GM12873 (cell line): ENCODE data around the gene SCART1.

Source experiments
- TF ChIP-seq, protein P1 (sequence below): IDR thresholded peaks from 2 replicates; pipeline ENCODE4 v1.5.1; 2012; ENCODE audit warnings: low read depth, mild to moderate bottlenecking, moderate library complexity, low read length, control low read depth; ENCODE audit not compliant: insufficient read depth; ENCODE audit errors: missing control alignments

SCART1 gene

GRCh38 chr10:133509700-133510099, 56.0 kb downstream of the SCART1 start:
- TF ChIP-seq, protein P1, sequence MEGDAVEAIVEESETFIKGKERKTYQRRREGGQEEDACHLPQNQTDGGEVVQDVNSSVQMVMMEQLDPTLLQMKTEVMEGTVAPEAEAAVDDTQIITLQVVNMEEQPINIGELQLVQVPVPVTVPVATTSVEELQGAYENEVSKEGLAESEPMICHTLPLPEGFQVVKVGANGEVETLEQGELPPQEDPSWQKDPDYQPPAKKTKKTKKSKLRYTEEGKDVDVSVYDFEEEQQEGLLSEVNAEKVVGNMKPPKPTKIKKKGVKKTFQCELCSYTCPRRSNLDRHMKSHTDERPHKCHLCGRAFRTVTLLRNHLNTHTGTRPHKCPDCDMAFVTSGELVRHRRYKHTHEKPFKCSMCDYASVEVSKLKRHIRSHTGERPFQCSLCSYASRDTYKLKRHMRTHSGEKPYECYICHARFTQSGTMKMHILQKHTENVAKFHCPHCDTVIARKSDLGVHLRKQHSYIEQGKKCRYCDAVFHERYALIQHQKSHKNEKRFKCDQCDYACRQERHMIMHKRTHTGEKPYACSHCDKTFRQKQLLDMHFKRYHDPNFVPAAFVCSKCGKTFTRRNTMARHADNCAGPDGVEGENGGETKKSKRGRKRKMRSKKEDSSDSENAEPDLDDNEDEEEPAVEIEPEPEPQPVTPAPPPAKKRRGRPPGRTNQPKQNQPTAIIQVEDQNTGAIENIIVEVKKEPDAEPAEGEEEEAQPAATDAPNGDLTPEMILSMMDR, result no peak

DNA sequence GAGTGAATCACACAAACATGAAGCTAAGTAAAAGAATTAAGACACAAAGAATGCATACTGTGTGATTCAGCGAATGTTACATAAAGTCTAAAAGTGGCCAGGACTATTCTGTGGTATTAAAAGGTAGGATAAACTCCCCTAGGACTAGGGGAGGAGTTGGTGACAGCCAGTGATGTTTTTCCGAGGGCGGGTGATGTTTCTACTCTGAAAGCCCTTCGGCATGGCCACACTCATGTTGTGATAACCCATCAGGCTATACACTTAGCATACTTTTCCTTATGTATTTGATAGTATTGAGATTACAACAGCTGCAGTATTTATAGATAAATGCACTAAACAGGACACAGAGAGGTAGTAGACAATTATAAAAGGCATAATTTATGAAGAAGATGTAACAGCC, 57.7 kb downstream of the SCART1 start:
- TF ChIP-seq, protein P1, result no peak

DNA sequence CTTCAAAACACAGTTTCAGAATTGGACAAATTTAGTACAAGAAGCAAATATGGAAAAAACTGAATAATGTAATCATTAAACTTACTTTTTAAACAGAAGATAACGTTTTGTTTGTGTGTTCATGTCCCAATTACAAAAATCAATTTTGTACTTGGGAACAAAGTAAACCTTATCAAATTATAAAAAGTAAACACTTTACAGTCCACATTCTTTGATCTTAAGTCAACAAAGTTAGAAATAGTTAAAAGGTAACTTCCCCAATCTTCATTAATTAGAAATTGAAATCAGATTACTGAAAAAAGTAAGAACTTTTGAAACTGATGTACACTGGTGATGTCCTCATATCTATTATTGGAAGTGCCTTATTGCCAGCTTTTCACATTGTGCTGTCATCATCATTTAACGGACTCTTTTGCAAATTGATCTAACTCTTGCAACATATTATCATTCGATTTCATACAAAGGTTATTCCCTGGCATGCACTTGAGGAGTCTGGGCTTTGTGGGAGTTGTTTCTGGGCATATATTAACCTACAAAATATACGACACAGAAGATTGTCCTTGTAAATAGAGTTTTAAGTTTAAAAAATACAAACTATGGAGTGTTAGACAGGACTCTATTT, 58.3 kb downstream of the SCART1 start:
- TF ChIP-seq, protein P1, result no peak

GRCh38 chr10:133515471-133515870, 61.7 kb downstream of the SCART1 start:
- TF ChIP-seq, protein P1, result no peak

DNA sequence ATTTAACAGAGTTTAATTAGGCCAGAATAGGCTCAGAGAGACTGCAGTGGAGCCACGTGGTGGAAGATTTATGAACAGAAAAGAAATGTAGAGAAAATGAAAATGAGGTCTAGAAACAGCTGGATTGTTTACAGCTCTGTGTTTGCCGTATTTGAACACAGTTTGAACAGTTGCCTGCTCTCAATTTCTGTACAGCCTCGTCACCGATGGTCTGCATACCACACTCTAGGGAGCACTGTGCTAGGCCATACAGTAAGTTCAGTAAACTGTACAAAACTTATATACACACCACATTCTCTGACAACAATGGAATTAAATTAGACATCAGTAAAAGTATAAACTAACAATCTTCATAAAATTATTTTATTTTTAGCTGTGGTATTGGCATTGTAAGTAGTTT, 62.3 kb downstream of the SCART1 start:
- TF ChIP-seq, protein P1, result no peak
